GM21528 (cell line): ENCODE data around the gene TBX2.

Experiments
- ATAC-seq: cut with Tn5 transposase; IDR thresholded peaks from one replicate; pipeline ENCODE4 v1.9.1; 2021; ENCODE audit warnings: mild to moderate bottlenecking, moderate library complexity; ENCODE audit not compliant: unreplicated experiment, low FRiP score

Gene TBX2

DNA sequence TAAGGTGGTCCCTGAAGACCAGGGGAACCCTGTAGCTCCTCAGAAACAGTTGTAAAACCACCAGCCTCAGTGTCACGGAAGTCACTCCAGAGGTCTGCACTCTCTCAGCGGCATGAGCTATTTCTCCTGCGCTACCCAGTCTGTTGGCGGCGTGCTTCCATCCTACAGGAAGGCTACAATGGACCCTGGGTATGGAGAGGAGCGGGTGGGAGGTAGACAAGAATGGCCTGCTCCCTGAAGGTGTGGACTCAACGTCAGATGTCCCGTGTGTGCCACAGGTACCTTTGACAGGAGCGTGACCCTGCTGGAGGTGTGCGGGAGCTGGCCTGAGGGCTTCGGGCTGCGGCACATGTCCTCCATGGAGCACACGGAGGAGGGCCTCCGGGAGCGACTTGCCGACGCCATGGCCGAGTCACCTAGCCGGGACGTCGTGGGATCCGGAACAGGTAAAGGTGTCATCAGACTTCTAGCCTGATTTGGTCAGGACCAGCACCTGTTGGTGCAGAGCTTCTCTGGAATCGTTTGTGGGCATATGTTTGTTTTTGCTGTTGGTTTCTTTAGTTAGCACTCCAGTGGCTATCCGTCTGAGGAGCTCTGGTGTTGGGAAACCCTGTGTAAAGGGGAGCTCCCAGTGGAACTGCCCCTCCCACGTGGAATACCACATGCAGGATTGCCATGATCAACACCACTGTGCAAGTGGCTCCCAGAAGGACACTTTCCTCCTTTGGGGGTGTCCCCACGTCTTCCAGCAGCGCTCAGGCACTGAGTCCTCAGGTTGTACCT, 31.4 kb upstream of the TBX2 start:
- ATAC-seq, result no peak

DNA sequence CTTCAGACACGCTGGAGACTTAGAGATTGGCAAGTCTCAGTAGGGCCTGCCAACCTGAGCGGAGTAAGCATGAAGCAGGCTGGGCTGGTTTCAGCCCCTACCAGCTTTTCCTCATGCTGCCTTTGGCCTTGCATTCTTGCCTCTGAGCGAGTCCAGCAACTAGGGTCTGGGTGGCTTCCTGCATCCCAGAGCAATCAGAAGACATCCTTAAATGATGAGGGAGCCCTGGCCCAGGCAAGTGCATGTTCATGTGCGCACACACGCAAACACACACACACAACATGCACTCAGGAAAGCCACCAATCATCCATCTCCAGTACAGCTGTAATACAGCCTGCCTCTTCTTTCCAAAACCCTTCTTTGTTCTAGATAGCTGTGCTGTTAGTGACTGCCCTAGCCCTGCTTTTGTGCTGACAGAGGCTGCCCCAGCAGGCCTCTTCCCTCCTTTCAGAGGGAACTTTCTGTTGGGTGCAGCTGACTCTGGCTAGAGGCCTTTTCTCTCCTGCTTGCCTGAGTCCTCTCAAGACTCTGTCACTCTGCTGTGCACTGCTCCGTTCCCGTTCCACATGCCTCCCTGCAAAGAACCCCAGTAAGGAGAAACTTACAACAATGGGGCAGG, 30.7 kb upstream of the TBX2 start:
- no peak for ATAC-seq

- ATAC-seq, result no peak
Observed at GRCh38 chr17:61369751-61370150, 29.9 kb upstream of the TBX2 start.

- ATAC-seq, result no peak
Observed at GRCh38 chr17:61371179-61371578, 28.5 kb upstream of the TBX2 start.

DNA sequence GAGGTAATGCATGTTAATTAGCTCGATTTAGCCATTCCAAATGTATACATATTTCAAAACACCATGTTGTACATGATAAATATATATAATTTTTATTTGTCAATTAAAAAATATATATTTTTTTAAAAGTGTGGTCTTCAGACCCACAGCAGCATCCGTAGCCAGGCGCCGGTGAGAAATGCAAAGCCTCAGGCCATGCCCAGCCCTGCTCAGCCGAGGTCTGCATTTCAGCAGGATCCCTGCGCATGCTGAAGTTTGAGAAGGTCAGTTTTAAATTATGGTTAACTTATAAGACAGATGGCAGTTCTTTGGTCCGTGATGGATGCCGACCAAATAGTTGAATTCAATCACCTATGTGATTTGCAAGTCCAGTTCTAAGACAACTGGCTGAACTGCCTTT, 28.0 kb upstream of the TBX2 start:
- ATAC-seq, result no peak

DNA sequence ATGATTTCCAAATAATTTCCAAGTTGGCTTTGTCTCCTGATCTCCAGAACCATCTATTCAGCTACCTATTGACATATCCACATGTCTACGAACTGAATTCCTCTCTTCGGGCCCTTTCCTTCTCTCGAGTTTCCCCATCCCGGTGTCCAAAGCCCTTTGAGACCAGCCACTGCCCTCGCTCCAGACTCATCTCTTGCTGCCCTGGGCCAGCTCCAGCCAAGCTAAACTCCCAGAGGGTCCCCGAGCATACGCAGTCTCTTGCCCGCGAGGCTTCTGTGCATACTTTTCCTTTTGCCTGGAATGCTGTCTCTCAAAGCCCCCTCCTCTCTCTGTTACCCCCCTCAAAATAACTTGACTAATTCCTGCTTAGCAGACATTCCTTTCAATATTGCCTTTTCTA, 27.2 kb upstream of the TBX2 start:
- no peak for ATAC-seq

- no peak for ATAC-seq
Observed at GRCh38 chr17:61376931-61377838, 22.5 kb upstream of the TBX2 start.

DNA sequence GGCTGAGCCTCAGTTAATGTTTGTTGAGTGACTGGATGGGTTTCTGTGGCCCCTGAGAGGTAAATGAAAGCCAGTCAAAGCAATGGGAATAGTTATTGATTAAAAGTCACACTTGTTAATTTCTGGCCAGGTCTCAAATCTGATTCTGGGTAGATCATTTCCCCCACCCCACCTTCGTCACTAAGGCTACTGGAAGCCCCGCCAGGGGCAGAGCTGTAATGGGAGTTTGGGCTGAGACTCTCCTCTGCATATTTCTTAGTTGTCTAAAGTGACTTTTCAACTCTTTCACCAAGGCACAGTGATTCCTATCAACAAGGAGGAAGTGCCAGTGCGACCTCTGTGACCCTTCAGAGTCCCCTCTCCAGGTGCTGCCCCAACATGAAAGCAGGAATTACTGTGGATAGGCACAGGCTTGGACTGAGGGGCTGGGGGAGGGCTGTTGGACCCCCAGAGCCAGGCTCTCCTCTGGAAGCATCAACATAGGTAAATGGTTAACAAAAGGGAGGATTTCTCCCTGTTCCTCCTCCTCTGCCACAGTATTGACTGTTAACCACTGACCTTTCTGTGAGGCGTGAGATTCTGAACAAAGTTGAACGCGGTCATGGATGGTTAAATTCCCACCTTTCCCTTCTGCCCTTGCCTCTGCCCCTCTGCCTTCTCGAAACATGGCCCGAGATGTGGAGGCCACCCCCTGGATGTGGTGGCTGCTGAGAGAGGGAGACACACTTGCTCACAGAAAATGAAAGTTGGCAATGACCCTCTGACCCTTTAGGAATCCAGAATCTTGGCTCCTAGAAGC, 20.8 kb upstream of the TBX2 start:
- ATAC-seq, result no peak

GRCh38 chr17:61379457-61380216, 20.0 kb upstream of the TBX2 start:
- no peak for ATAC-seq

- no peak for ATAC-seq
Observed at GRCh38 chr17:61380217-61380835, 19.3 kb upstream of the TBX2 start.

- no peak for ATAC-seq
Observed at GRCh38 chr17:61380836-61381525, 18.7 kb upstream of the TBX2 start.

DNA sequence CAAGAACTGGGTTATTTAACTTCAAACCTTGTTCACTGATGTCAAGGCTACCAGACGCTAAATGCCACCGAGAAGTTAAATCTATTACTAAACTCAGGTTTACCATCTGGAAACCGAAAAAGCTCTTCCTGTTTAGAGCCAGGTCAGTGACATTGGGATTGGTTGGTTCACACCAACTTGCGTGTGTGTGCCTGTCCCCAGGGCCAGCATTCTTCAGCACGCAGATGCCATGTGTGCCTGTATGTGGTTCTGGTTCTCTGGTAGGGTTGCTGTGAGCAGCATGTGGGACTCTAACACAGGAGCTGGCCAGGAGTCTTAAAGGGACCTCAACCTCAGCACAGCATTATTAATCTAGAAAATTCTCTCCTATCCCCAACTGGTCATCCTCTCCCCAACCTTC, 18.1 kb upstream of the TBX2 start:
- no peak for ATAC-seq

- ATAC-seq, result no peak
Observed at GRCh38 chr17:61382796-61383688, 16.6 kb upstream of the TBX2 start.

DNA sequence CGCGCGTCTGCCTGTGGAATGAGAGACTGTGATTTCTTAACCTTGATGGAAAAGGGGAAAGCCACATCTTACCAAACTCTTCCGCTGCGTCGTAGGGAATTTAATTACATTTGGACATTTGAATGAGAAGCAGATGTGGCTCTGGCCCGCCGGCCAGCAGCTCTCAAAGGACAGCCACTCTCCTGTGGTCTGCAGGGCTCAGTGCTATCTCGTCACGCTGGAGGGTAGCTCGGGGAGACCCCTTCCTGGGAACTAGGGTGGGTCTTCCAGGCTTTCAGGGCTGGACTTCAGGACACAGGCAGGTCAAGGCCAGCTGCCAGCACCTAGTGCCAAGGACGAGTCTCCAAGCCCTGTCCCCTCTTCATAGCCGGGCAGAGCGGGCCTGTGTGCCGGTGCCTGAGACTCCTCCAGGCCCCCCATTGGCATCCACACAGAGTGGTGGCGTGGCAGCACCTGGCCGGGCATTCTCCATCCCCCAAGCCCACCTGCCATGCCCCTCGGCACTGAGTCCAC, 15.9 kb upstream of the TBX2 start:
- ATAC-seq, result no peak

GRCh38 chr17:61384354-61384691, 15.3 kb upstream of the TBX2 start:
- no peak for ATAC-seq

- ATAC-seq, result no peak
Observed at GRCh38 chr17:61384692-61385576, 14.7 kb upstream of the TBX2 start.
